H4 (cell line): ENCODE data around the gene LILRA6. TPM values are rescaled to one million over a fixed set of nuclear protein-coding genes. Genes with fewer than 3 reads are reported as not detected.
"Not testable (repeated sequence)": the region's sequence is repeated elsewhere in the genome, so short reads cannot be mapped to it uniquely, and the experiment has no call there.

ENCODE experiments used
- DNase-seq: peaks from one replicate; pipeline ENCODE4 v3.0.0-alpha.2; 2015; ENCODE audit warnings: low spot score
- total RNA-seq: library from RNA; depleted of rRNA; stranded (reverse); fragments of >200 nt; shearing (Covaris generic); gene quantifications from 2 replicates; pipeline ENCODE4 v1.2.3, GENCODE V29; 2014; rRNA removed

LILRA6 gene
- total RNA-seq = not detected in 2 replicates

DNA sequence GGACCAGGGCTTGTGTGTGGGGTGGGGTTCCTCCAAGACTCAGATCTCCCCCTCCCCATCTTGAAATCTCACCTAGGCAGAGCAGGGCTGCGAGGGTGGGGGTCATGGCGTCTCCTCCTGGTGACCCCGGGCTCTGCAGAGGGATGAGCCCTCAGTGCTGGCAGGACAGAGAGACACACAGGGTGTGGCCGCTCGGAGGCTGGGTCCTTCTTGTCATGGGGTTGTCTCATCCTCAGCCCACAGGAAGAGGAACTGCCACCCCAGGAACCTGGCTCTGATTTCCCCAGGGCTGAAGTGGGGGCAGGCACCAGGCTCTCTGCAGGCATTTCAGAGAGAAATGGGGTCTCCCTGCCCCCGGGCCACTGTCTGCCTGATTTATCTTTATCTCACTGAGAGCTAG is at the start of gene LILRA6:
TSS of gene LILRA6 (minus strand) at position 145 of the 400 bp plus-strand sequence.
- DNase-seq = not testable (repeated sequence)

DNA sequence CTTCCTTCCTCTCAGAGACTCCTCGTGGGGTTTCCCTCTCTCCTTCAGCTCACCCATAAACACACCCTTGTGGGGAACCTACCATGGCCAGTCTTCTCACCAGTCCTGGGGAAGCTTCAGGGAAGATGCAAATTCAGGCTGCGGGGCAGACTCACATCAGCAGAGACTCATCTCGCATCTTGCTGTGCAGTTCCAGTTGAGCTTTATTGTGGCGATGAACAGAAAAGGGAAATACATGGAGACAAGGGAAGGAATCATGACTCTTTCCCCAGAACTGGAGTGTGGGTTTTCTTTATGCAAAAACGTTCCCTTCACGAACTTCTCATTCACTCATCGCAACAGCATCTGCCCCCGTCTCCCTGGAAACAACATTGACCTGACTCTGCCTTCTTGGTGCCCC is 46.6 kb upstream of the LILRA6 start:
- DNase-seq = not testable (repeated sequence)

DNA sequence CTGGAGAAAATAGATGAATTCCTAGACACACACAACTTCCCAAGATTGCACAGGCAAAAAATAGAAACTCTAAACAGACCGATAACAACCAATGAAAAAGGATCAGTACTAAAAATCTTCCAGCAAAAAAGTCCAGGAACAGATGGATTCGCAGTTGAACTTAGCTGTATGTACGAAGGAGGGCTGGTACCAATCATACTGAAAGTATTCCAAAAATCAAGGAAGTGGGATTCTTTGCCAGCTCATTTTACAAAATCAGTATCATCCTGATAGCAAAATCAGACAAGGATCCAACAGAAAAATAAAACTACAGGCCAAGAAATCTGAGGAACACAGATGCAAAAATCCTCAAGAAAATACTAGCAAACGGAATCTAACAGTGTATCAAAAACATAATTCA is 44.9 kb upstream of the LILRA6 start:
- DNase-seq = no peak

DNA sequence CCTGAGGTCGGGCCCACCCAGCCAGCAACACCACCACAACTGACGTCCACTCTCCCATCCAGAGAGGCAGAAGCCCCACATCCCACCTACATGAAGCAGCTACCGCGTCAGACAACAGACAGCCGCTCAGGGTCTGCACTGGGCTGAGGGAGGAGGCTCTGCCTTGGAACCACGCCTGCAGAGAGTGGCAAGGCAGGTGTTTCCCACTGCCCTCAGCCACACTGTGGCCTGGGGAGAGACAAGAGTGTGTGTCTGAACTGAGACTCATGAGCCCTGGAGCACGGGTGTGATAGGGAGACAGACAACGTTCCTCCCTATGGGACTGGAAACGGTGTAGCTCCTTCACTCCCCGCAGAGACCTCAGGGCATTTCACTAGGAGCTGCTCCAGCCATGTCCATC is 43.7 kb upstream of the LILRA6 start:
- DNase-seq = not testable (repeated sequence)

DNA sequence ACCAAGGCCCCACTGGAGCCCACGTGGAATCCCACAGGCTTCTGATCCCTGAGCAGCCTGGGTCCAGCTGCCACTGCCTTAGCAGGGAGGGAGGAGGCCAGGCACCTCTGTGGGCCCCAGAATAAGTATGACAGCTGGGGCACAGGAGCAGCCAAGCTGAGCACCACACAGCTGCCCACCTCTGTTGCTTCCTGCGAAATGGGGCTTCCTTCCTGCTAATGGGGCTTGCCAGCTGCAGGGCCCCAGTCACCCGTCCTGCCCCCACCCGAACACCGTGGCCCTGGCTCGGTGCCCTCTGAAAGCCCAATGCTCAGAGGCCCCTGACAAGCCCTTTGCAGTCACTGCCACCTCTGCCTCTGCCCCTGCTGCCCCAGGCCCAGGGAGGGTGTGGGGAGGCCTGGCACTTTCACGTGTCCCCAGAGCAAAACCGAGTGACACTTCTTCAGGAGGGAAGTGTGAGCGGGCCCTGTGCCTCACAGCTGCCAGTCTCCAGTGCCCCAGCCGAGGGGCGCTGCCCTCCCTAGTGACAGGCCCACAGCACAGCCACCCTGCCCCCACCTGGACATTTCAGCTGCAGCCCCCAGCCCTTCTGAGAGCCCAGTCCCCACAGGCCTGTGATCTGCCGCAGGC is 43.0 kb upstream of the LILRA6 start:
- DNase-seq = not testable (repeated sequence)

DNA sequence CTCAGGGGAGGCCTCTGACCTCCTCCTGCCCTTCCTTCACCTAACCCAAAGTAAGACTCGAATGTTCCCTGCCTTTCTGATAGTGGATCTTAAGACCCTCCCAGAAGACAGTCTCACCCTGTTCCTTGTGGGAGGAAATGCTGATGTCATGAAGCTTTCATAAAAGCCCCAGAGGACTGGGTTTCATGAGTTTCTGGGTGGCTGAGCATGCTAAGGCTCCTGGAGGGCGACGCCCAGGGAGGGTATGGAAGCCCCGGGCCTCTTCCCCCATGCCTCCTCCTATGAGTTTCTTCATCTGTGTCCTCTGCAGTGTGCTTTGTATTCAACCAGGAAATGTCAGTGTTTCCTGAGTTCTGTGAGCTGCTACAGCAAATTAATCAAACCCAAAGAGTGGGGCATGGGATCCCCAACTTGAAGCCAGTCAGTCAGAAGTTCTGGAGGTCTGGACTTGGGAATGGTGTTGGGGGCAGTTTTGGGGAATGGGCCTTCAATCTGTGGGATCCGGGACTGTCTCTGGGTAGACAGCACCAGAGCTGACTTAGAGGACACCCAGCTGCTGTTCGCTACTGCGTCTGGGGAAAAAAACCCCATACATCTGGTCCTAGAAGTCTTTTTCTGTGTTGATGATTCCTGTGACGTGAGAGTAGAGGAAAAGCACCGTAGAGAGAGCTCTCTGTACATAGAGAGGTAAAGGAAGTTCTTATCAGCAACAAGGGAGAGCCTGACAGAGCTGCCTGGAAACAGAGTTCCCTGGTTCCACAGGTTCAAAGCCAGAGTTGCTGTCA is 40.3 kb upstream of the LILRA6 start:
- no peak for DNase-seq

DNA sequence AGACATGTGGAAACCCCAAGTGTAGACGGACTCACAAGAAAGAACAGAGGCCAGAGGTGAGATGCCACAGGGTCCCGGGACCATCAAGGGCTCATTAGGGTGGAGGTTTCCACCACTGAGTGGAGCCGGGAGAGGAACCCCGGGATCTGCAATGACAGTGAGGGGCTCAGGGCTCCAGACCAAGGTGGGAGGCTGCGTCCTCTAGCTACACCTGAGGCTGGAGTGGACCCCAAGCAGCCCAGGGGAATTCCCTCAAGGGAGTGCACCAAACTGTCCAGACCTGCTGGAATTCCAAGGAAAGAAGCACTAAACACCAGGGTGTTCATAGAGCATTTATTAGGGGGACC is 39.1 kb upstream of the LILRA6 start:
- not testable (repeated sequence) for DNase-seq

DNA sequence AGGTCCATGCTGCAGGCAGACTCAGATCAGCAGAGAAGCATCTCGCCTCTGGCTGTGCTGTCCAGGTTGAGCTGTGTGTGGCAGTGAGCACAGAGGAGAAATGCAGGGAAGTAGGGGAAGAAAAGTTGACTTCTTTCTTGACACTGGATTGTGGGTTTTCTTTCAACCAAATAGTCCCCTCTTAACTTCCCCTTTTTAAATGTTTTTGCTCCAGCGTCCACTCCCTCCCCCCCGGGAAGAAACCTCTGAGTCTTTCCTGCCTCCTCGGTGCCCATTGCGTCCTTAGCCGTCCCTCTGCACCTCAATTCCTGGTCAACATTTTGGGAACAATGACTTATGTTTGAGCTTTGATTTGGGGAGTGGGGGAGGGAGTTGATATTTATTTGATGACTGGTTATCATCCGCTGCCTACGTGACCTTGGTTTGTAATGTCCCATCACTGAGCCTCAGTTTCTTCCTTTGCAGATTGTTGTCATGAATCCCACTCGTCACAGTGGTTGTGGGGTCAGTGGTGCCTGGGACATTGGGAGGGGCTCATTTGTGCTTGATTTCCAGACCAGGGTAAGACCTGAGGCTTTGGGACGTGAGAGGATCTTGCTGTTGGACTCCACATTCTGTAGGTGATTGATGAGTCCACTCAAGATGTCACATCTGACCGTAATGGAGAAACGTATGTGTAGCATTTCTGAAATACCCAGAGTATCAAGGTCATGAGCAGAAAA is 38.6 kb upstream of the LILRA6 start, which contains the start of gene LILRB2:
TSS of gene LILRB2 (minus strand) at position 104 of the 722 bp plus-strand sequence. CDS start 614 bp downstream, outside the sequence.
- no peak for DNase-seq

DNA sequence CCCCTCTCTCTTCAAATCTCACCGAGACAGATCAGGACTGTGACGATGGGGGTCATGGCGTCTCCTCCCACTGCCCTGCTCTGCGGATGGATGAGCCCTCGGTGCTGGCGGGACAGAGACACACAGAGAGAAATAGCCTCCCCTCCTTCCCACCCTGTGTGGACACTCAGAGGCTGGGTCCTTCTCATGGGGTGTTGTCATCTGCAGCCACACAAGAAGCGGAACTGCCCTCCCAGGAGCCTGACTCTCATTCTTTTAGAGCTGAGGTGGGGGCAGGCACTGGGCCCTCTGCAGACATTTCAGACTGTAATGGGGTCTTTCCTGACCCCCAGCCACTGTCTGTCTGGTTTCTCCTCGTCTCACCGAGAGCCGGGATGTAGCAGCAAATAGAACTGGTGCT is 37.9 kb upstream of the LILRA6 start:
- DNase-seq = not testable (repeated sequence)

DNA sequence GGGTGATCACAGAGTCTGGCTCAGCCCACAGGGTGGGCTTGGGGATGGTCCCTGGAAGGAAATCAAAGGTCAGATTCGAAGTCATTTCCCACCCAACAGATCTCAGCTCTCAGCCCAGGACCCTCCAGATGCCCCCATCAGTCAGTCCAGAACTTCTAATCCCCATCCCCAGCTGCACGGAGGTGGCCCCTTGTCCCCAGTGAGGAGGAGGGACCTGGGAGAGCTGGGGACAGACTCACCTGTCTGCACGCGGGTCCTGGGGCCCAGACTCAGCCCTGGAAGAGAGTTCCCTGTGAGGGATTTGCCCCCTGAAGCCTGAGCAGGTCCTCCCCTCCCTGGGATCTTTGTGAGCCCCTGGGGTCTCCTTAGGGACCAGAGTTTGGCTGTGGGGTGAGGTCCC is 37.4 kb upstream of the LILRA6 start:
- DNase-seq = not testable (repeated sequence)

DNA sequence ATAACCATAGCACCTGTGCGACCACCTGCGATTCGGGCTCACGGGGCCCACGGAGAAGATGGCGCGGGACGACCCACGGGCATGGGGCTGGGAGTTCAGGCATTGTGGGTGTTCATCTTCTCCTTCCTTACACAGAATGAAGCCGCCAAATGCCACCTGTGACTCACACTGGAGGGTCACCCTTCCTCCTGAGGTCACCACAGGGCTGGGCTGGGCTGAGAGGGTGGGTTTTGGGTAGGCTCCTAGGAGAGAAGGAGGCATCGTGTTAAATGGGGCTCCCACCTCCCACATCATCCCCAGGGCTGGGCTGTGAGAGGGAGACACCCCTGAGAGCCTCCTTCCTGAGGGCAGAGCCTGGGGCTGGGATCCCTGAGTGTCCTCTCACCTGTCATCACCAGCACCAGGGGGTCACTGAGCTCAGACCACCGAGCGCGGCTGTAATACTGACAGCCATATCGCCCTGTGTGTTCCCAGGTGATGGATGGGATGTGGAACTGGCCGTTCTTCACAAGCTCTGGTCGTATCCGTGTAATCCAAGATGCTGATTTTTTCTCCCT is 36.9 kb upstream of the LILRA6 start:
- no peak for DNase-seq

DNA sequence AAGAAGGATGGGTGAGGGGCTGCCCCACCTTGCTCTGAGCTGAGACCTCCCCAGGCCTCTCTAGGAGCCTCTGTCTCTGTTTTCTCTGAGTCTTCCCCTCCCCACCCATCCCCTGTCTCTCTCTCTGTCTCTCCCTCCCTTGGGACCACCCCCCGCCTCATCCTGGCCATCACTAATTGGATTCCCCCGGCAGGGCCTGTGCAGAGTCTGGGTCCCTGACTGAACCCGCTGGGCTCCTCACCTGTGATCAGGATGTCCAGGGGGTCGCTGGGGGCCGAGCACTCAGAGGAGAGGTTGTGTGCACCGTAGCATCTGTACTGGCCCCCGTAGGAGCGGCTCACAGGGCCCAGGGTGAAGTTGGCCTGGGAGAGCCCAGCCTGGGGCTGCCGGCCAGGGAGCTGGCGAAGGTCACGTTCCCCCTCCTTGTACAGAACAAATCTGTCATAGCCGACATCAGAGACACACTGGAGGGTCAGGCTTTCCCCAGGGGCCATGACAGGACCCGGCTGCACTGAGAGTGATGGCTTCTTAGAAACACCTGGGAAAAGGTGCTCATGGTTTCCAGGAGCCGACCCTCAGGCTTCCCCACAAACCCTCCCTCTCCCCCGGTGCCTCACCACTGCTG is 36.1 kb upstream of the LILRA6 start:
- DNase-seq = not testable (repeated sequence)

DNA sequence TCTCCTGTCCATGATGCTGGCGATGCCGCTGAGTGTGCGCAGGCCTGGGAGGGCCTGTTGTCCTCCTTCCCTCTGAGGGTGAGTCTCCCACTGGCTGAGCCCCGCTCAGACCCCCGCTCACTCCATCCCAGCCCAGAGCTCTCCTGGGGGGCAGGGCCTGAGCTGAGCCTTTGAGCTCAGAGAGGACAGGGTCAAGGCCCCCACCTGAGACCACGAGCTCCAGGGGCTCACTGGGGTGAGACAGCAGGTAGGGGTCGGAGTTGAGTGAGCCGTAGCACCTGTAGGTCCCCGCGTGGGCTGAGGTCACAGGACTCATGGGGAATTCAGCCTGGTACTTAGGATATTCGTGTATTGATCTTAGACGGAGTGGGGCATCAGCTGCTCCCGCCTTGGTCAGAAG is 35.5 kb upstream of the LILRA6 start:
- DNase-seq = peak; percentile 8

DNA sequence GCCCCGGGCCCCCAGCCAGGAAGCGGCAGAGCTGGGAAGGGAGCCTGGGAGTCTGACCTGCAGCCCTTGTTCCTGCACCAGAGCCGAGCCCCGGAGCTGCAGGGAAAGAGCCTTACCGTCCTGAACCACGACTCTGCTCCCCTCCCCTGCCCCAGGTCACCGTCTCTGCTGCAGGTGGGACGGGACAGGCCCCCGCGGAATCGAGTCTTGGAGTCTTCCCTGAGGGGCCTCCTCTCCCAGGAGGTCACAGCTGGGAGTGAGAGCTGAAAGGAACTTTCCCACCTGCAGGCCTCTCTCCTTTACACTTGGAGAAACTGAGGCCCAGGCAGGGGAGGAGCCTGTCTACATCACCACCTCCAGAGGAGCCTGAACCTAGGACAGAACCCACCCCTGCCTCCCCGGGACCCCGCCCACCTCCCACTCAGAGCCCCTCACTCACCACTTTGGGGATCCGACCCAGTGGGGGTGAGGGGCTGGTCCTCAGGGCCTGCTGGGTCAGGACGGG is 34.6 kb upstream of the LILRA6 start:
- not testable (repeated sequence) for DNase-seq

DNA sequence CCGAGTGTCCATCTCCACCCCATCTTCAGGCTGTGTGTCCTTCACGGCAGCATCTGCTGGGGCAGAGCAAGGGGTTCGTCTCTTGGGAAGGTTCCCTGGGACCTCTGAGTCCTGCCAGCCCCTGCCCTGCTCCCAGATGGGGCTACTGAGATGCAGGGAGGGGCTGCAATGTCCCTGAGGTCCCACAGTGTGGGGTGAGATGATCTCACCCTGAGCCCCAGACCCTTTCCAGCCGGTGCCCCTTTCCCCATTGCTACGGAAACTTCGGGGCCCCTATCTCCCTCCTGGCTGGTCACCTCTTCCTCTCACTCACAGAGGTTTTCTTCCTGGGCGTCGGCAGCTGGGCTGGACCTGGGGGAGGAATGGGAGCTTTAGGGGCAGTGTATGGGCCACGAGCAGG is 33.4 kb upstream of the LILRA6 start:
- DNase-seq = peak; percentile 6

DNA sequence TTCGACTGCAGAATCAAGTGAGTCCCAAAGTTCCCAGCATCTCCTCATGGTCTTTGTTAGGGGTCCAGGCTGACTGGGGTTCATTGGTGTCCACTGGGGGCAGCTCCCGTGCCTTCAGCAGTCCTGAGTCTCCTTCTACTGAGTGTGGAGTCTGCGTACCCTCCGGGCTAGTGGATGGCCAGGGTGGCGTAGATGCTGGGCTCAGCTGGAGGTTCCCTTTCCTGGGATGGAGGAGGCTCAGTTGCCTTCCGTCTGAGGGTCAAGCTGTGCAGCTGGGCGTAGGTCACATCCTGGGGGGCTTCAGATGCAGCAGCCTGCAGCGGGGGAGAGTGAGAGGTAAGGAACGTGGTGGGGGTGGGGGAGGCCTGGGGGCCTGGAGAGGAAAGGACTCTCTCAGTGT is 31.9 kb upstream of the LILRA6 start:
- not testable (repeated sequence) for DNase-seq

DNA sequence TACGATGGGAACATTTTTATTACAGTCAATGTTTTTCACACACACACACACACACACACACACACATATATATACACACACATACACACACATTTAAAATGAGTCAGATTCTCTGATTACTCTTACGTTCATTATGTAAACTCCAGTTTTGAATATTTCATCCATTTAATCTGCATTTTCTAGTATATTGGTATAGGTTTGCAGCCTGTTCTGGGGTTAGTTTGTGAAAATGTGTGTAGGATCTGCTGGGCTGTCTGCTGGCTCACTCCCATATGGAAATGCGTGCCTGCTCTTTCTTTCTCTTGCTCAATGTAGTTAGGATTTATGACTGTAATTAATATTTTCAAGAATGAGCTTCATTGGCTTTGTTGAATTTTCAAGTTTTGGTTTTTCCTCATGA is 31.2 kb upstream of the LILRA6 start:
- DNase-seq = no peak

DNA sequence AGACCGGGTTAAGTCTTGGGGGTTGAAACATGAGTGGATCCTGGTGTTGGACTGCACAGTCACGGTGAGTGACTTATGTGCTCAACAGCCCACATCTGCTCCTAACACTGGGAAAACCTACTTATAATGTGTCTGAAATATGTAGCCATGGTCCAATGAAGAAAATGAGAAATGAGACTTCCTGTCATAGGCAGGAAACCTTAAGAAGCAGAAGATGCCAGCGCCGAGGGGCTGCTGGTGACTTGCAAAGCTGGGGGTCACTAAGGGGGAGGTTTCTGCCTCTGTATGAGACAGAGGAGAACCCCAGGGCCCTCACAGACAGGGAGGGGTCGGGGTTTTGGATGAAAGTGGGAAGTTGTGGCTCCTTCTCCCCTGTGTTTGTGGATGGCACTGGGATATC is 29.6 kb upstream of the LILRA6 start:
- DNase-seq = not testable (repeated sequence)

DNA sequence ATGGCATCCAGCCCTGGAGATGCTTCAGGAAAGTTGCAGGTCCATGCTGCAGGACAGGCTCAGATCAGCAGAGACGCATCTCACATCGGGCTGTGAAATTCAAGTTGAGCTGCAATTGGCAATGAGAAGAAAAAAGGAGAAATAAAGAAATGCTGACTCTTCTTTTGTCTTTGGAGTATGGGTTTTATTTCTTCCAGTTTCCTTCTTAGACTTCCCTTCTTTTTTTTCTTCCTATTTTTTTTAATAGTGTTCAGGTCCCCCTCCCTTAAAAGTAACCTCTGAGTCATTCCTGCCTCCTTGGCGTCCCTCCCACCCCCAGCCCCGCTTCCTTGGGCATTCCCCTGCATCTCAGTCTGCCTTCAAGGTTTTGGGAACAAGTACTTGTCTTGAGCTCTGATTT is 29.0 kb upstream of the LILRA6 start:
- not testable (repeated sequence) for DNase-seq

DNA sequence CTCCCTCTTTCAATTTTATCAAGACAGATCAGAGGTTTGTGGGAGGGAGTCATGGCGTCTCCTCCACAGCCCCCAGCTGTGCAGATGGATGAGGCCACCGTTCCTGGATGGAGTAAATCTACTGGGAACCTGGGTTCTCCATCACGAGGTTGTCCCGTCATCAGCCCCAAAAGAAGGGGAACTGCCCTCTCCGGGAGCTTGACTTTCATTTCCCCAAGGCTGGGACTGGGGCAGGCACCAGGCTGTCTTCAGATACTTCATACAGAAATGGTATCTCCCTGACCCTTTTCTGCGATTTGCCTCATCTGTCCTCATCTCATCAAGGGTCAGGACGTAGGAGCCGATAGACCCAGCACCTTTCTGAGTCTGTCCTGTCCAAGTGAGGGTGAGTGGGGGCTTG is 28.5 kb upstream of the LILRA6 start:
- DNase-seq = no peak

DNA sequence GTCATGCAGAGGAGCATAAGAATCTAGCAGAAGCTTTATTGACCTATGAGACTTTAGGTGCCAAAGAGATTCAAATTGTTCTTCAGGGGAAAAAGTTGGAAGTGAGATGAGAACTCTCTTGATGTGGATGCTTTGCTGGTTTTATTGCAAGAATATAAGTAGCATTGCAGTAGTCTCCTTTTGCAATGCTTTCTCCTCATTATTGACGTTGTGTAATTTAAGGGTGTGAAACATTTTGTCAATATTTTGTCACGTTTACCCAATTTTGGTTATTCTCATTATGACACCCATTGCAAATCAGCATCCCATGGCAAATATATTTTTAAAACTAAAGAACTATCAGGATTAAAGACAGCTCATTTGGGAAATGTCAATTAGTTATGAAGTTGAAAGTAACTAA is 26.3 kb upstream of the LILRA6 start:
- DNase-seq = no peak

DNA sequence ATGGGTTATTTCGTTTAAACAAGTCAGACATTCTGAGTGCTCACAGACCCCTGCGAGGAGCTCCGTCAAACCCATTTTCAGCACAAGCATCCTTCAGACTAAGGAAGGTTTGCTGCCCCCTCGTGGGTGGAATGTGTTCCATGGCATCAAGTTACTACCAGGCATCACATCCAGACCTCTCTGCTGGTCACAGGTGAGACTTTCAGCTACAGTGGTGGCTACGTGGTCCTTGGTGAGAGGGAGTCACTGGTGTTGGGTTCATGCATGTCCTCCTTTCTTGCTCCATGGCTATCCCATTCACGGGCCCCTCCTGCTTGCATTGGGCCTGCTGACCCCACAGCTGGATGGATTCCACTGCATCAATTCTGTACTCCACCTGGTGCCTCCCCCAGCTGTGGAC is 23.5 kb upstream of the LILRA6 start:
- peak; percentile 80 for DNase-seq
